Activated CD8-positive, alpha-beta memory T cell treated with anti-CD3 and anti-CD28 coated beads, Interleukin-2, amount 10 ng/mL, durations not matched to agents 7 days and 5 days (primary cell): Measurements from ENCODE around the gene SMPDL3A. TPM values are rescaled to one million over a fixed set of nuclear protein-coding genes. Genes with fewer than 3 reads are reported as not detected.

Experiments
- total RNA-seq, 2 experiments: library from RNA; stranded (reverse); gene quantifications; one replicate each; pipeline ENCODE4 v1.2.3, GENCODE V29; 2021

The SMPDL3A gene
- total RNA-seq, 2 experiments from 2014 or later, result 0.52 TPM; not detected in 1

Other genes with a start within 250 kb of the SMPDL3A start
- gene PKIB, start 178.9 kb upstream of the SMPDL3A start, total RNA-seq, result under 1 TPM; 0.47 to 0.91 TPM
- not detected for gene FABP7, start 9.5 kb upstream of the SMPDL3A start, total RNA-seq
- gene CLVS2, start 207.0 kb downstream of the SMPDL3A start, total RNA-seq, result not detected